ENCODE measurements around the gene TOP3A. TPM values are rescaled to one million over a fixed set of nuclear protein-coding genes. Genes with fewer than 3 reads are reported as not detected.

Gene TOP3A
- total RNA-seq, 1 experiment from 2014 or later = 19.0 TPM

DNA sequence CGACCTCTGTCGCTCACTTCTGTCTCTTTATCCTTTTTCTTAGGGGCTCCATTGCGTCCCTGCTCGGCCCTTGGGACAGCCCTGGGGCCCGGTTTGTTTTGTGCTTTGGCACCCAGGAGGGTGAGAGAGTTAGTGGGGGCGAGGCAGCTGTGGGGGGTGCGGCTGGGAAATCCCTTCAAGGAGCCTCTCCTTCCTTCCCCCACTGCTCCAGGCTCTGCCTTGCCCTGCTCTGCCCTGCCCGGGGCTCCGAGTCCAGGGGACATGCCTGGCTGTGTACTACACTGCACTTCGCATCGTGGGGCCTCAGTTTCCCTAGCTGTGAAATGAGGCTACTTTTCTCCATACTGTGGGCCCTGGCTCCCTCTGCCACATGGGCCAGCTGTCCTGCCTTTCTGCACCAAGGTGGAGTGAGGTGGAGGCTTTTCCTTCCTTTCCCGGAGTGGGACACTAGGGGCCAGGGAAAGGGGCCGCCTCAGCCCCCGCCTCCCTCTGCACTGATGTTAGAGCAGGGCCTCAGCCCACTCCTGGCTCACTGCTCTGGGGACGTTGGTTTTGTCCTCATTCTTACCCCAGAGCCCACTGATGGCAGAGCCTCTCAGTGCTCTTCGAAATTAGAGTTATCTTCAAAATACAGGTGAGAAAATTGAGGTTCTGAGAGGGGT is 88.4 kb downstream of the TOP3A start:
- Histone ChIP-seq H3K9ac (ENCODE audit: low read length) (peak overlapping the region; percentile 89), H3K4me2 (ENCODE audit: low read depth, low read length, poor library complexity, severe bottlenecking) (peak overlapping the region; percentile 79), H2AFZ (ENCODE audit: low read length) (no peak overlapping the region), H3K36me3 (ENCODE audit: insufficient read depth, low read length) (no peaks in the 10 kb centered on the region), H3K4me3 (ENCODE audit: low read length) (peak overlapping the region; percentile 87), H3K27ac (ENCODE audit: low read length) (no peak overlapping the region), H3K4me1 (ENCODE audit: low read length) (peaks cover 13% of the 10 kb centered on the region), H3K27me3 (ENCODE audit: low read length) (no peaks in the 10 kb centered on the region), H3K9me3 (ENCODE audit: low read length) (no peaks in the 10 kb centered on the region), H3K9me2 (replicated peaks; ENCODE audit: insufficient read depth, low read length) (no peaks in the 10 kb centered on the region), H3K79me2 (ENCODE audit: low read length) (peaks cover 4% of the 10 kb centered on the region; the same call in 1 of the 2 replicates), H4K20me1 (ENCODE audit: insufficient read depth, low read depth, low read length) (peaks cover 7% of the 10 kb centered on the region; the same call in 1 of the 2 replicates)
- no peak for DNase-seq

DNA sequence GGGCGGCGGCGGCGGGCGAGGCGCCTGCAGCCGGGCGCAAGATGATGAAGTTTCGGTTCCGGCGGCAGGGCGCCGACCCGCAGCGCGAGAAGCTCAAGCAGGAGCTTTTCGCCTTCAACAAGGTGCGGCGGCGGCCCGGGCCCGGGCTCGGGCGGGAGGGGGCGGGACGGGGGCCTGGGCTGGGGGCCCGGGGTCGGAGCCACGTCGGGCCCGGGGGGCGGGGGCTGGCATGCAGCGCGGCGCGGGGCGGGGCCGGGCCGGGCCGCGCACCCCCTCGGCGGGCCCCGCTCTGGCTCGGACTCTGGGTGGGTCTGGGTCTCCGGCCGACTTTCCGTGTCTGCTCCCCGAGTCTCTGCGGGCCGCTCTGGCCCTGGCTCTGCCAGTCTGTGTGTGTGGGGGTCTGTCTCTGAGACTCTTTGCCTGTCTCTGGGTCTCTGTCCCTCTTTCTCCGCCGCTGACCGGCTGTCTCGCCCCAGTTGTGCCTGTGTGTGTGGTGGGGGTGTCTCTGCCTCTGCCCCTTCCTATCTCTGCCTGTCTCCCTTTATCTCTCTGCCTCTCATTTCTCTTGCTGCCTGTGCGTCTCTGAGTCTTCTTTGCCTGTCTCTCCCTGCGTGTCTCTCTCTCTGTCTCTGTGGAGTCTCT is 89.0 kb downstream of the TOP3A start:
- Histone ChIP-seq H3K4me2 (ENCODE audit: low read depth, low read length, poor library complexity, severe bottlenecking) (peak overlapping the region; percentile 79), H4K20me1 (ENCODE audit: insufficient read depth, low read depth, low read length) (peaks cover 7% of the 10 kb centered on the region; the same call in 1 of the 2 replicates), H3K27me3 (ENCODE audit: low read length) (no peaks in the 10 kb centered on the region), H3K79me2 (ENCODE audit: low read length) (peaks cover 4% of the 10 kb centered on the region; the same call in 1 of the 2 replicates), H3K27ac (ENCODE audit: low read length) (no peak overlapping the region), H3K36me3 (ENCODE audit: insufficient read depth, low read length) (no peaks in the 10 kb centered on the region), H3K9ac (ENCODE audit: low read length) (peak overlapping the region; percentile 89), H2AFZ (ENCODE audit: low read length) (no peak overlapping the region), H3K9me2 (replicated peaks; ENCODE audit: insufficient read depth, low read length) (no peaks in the 10 kb centered on the region), H3K4me3 (ENCODE audit: low read length) (peak overlapping the region; percentile 87), H3K9me3 (ENCODE audit: low read length) (no peaks in the 10 kb centered on the region), H3K4me1 (ENCODE audit: low read length) (peaks cover 13% of the 10 kb centered on the region)
- DNase-seq = peak; percentile 48

DNA sequence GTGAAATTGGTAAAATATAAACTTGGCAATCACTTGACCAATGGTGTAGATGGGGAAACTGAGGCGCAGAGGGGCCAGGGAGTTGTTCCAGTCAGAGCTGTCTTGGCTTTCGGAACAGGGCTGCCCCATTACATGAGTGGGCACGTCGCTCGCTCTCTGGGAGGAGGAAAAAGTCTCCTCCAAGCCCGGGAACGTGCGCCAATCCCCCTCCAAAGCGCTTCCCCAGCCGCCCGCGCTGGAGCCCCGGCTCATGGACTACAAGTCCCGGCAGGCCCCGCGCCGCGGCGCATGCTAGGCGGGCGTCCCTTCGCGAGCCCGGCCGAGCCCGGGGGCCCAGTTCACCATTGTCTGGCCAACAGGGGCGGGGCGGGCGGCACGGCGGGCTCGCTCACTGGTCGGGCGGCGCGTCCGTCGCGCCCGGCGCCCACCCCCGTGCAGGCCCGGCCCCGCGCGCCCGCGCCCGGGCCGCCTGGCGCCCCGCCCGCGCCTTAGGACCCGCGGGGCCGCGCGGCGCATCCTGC is 89.6 kb downstream of the TOP3A start, which contains the start of gene LLGL1:
Gene LLGL1 (plus strand): TSS at position 515 of the 521 bp plus-strand sequence. CDS start 48 bp downstream, outside the sequence.
- H3K9me3 ChIP-seq (ENCODE audit: low read length) = no peaks in the 10 kb centered on the region
- H3K4me1 ChIP-seq (ENCODE audit: low read length) = peaks cover 13% of the 10 kb centered on the region
- H3K9ac ChIP-seq (ENCODE audit: low read length) = peak within 1 kb of the TSS; percentile 89
- H3K9me2 ChIP-seq (replicated peaks; ENCODE audit: insufficient read depth, low read length) = no peaks in the 10 kb centered on the region
- peak; percentile 98 for DNase-seq
- H3K79me2 ChIP-seq (ENCODE audit: low read length) = peaks cover 4% of the 10 kb centered on the region; the same call in 1 of the 2 replicates
- H2AFZ ChIP-seq (ENCODE audit: low read length) = peak within 1 kb of the TSS; percentile 72
- no peak within 1 kb of the TSS for H3K27ac ChIP-seq (ENCODE audit: low read length)
- H3K36me3 ChIP-seq (ENCODE audit: insufficient read depth, low read length) = no peaks in the 10 kb centered on the region
- no peaks in the 10 kb centered on the region for H3K27me3 ChIP-seq (ENCODE audit: low read length)
- peaks cover 7% of the 10 kb centered on the region; the same call in 1 of the 2 replicates for H4K20me1 ChIP-seq (ENCODE audit: insufficient read depth, low read depth, low read length)
- H3K4me2 ChIP-seq (ENCODE audit: low read depth, low read length, poor library complexity, severe bottlenecking) = peak within 1 kb of the TSS; percentile 79
- H3K4me3 ChIP-seq (ENCODE audit: low read length) = peak within 1 kb of the TSS; percentile 87

DNA sequence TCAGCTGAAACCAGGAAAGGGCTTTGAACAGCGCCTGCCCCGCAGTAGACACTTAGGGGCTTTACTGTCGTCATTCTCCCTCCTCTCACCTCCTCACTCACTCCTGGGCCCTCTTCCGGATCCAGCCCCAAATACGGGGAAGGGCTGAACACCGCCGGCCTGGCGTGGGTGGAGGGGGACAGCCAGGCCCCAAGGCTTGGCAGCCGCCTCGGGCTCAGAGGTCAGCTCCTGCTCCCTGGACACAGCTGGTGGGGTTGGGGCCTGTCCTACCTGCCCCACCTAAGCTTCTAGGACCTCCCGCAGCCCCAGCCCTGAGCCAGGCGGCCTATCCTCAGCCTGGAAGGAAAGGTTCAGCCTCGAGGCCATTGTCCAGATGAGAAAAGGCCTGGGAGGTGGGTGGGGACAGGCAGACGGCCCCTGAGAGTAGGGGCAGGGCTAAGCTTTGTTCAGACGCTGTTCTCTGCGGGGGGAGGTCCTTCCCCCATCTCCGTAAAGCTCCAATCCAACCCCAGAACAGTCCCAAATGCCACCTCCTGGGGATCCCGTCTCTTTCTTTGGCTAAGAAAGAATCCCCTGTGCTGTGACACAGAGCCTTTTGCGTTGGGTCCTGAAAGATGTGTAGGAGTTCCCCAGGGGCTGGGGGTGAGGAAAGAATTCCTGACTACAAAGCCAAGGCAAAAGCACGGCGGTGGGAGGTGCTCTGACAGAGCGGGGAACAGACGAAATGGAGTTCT is 90.2 kb downstream of the TOP3A start:
- no peak overlapping the region for H3K27ac ChIP-seq (ENCODE audit: low read length)
- no peaks in the 10 kb centered on the region for H3K36me3 ChIP-seq (ENCODE audit: insufficient read depth, low read length)
- peak overlapping the region; percentile 47; the same call in 1 of the 2 replicates for H3K4me3 ChIP-seq (ENCODE audit: low read length)
- peak overlapping the region; percentile 49 for H3K9ac ChIP-seq (ENCODE audit: low read length)
- peaks cover 4% of the 10 kb centered on the region; the same call in 1 of the 2 replicates for H3K79me2 ChIP-seq (ENCODE audit: low read length)
- H3K9me3 ChIP-seq (ENCODE audit: low read length) = no peaks in the 10 kb centered on the region
- H3K27me3 ChIP-seq (ENCODE audit: low read length) = no peaks in the 10 kb centered on the region
- peak overlapping the region; percentile 56 for H3K4me2 ChIP-seq (ENCODE audit: low read depth, low read length, poor library complexity, severe bottlenecking)
- H2AFZ ChIP-seq (ENCODE audit: low read length) = peak overlapping the region; percentile 72; the same call in 1 of the 2 replicates
- DNase-seq = no peak
- H3K4me1 ChIP-seq (ENCODE audit: low read length) = peaks cover 13% of the 10 kb centered on the region
- no peaks in the 10 kb centered on the region for H3K9me2 ChIP-seq (replicated peaks; ENCODE audit: insufficient read depth, low read length)
- H4K20me1 ChIP-seq (ENCODE audit: insufficient read depth, low read depth, low read length) = peaks cover 7% of the 10 kb centered on the region; the same call in 1 of the 2 replicates

DNA sequence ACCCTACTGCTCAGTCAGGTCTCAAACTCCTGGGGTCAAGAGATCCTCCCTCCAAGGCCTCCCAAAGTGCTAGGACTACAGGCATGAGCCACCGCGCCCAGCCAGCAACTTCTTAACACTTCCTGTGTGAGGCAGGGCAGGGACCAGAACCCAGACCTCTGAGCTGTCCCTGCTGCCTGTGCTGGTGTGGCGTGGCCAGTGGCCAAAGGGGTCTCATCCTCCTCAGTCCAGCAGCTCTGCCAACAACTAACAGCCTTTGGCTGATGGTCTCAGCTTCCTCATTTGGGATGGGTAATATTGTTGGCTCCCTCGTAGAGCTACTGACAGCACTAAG is 90.8 kb downstream of the TOP3A start:
- H3K27ac ChIP-seq (ENCODE audit: low read length) = no peak overlapping the region
- no peak overlapping the region for H2AFZ ChIP-seq (ENCODE audit: low read length)
- H3K9me2 ChIP-seq (replicated peaks; ENCODE audit: insufficient read depth, low read length) = no peaks in the 10 kb centered on the region
- H3K4me1 ChIP-seq (ENCODE audit: low read length) = peaks cover 13% of the 10 kb centered on the region
- H3K4me3 ChIP-seq (ENCODE audit: low read length) = no peak overlapping the region
- H3K9ac ChIP-seq (ENCODE audit: low read length) = no peak overlapping the region
- no peaks in the 10 kb centered on the region for H3K36me3 ChIP-seq (ENCODE audit: insufficient read depth, low read length)
- peaks cover 4% of the 10 kb centered on the region; the same call in 1 of the 2 replicates for H3K79me2 ChIP-seq (ENCODE audit: low read length)
- H4K20me1 ChIP-seq (ENCODE audit: insufficient read depth, low read depth, low read length) = peaks cover 7% of the 10 kb centered on the region; the same call in 1 of the 2 replicates
- no peaks in the 10 kb centered on the region for H3K9me3 ChIP-seq (ENCODE audit: low read length)
- no peak for DNase-seq
- no peak overlapping the region for H3K4me2 ChIP-seq (ENCODE audit: low read depth, low read length, poor library complexity, severe bottlenecking)
- H3K27me3 ChIP-seq (ENCODE audit: low read length) = no peaks in the 10 kb centered on the region

Other genes starting within 250 kb of the TOP3A start
- 21.5 and 26.3 TPM in 2 replicates for gene DRG2, start 227.0 kb downstream of the TOP3A start, total RNA-seq (2014; rRNA removed; shearing (Covaris generic); ENCODE audit: low replicate concordance)
- 0.11 and 1.3 TPM in 2 replicates for gene MYO15A, start 206.2 kb downstream of the TOP3A start, total RNA-seq (2014; rRNA removed; shearing (Covaris generic); ENCODE audit: low replicate concordance)
- 124 and 145 TPM in 2 replicates for gene ALKBH5, start 131.2 kb downstream of the TOP3A start, total RNA-seq (2014; rRNA removed; shearing (Covaris generic); ENCODE audit: low replicate concordance)
- 12.0 and 12.1 TPM in 2 replicates for gene LLGL1, start 89.4 kb downstream of the TOP3A start, total RNA-seq (2014; rRNA removed; shearing (Covaris generic); ENCODE audit: low replicate concordance)
- 128 and 166 TPM in 2 replicates for gene FLII, start 56.3 kb downstream of the TOP3A start, total RNA-seq (2014; rRNA removed; shearing (Covaris generic); ENCODE audit: low replicate concordance)
- 4.5 and 14.2 TPM in 2 replicates for gene MIEF2, start 54.3 kb downstream of the TOP3A start, total RNA-seq (2014; rRNA removed; shearing (Covaris generic); ENCODE audit: low replicate concordance)
- 12.7 and 14.4 TPM in 2 replicates for gene SMCR8, start 299 bp upstream of the TOP3A start, total RNA-seq (2014; rRNA removed; shearing (Covaris generic); ENCODE audit: low replicate concordance)
- gene SHMT1, start 48.6 kb upstream of the TOP3A start, total RNA-seq (2014; rRNA removed; shearing (Covaris generic); ENCODE audit: low replicate concordance) = 16.7 and 17.7 TPM in 2 replicates
- gene EVPLL, start 62.8 kb upstream of the TOP3A start, total RNA-seq (2014; rRNA removed; shearing (Covaris generic); ENCODE audit: low replicate concordance) = not detected in 2 replicates
- gene LGALS9C, start 161.8 kb upstream of the TOP3A start, total RNA-seq (2014; rRNA removed; shearing (Covaris generic); ENCODE audit: low replicate concordance) = not detected in 2 replicates

Measured in Karpas-422 (cell line).